GM06990 (cell line): ENCODE measurements around the gene ARL8B.

Experiments
- DNase-seq: peaks from one replicate; pipeline ENCODE4 v3.0.0-alpha.2; 2011; ENCODE audit not compliant: insufficient read length; ENCODE audit errors: extremely low read depth
- H3K27me3 ChIP-seq: replicated peaks from 2 replicates; pipeline ENCODE4 v1.6.0; 2011; ENCODE audit warnings: low read length; ENCODE audit not compliant: control insufficient read depth, insufficient read depth
- H3K36me3 ChIP-seq: 2 replicates; pipeline ENCODE4 v1.5.1; 2011; ENCODE audit warnings: low read length; ENCODE audit not compliant: control insufficient read depth, insufficient read depth
- H3K4me3 ChIP-seq: replicated peaks from 2 replicates; pipeline ENCODE4 v1.5.1; 2011; ENCODE audit warnings: low read depth, mild to moderate bottlenecking, control low read depth, low read length
- CTCF ChIP-seq: IDR thresholded peaks from 2 replicates; pipeline ENCODE4 v1.5.1; 2011; ENCODE audit warnings: low read length, control low read depth, mild to moderate bottlenecking, inconsistent platforms; ENCODE audit not compliant: insufficient read depth, poor library complexity, severe bottlenecking

ARL8B gene

GRCh38 chr3:5128849-5129248, 6.8 kb downstream of the ARL8B start:
- Histone ChIP-seq H3K27me3 (no peaks in the 10 kb centered on the region), H3K36me3 (no peaks in the 10 kb centered on the region), H3K4me3 (no peak overlapping the region)
- no peak for TF ChIP-seq CTCF
- no peak for DNase-seq

GRCh38 chr3:5133239-5134018, 11.3 kb downstream of the ARL8B start:
- Histone ChIP-seq H3K27me3 (no peaks in the 10 kb centered on the region), H3K36me3 (no peaks in the 10 kb centered on the region), H3K4me3 (no peak overlapping the region)
- TF ChIP-seq CTCF, result no peak
- no peak for DNase-seq

- no peak for TF ChIP-seq CTCF
- Histone ChIP-seq H3K27me3 (no peaks in the 10 kb centered on the region), H3K36me3 (no peaks in the 10 kb centered on the region), H3K4me3 (no peak overlapping the region)
- no peak for DNase-seq
Measured at GRCh38 chr3:5134019-5134391, 11.9 kb downstream of the ARL8B start.

- DNase-seq, result no peak
- H3K4me3 ChIP-seq, result no peak overlapping the region
- no peaks in the 10 kb centered on the region for H3K36me3 ChIP-seq
- no peaks in the 10 kb centered on the region for H3K27me3 ChIP-seq
- TF ChIP-seq CTCF, result no peak
Measured at GRCh38 chr3:5134499-5134898, 12.4 kb downstream of the ARL8B start.

GRCh38 chr3:5136211-5136918, 14.3 kb downstream of the ARL8B start:
- Histone ChIP-seq H3K36me3 (no peaks in the 10 kb centered on the region), H3K27me3 (no peaks in the 10 kb centered on the region), H3K4me3 (no peak overlapping the region)
- DNase-seq, result no peak
- TF ChIP-seq CTCF, result peak; percentile 75
